Measurements from ENCODE around the gene ZC3H18. TPM values are rescaled to one million over a fixed set of nuclear protein-coding genes. Genes with fewer than 3 reads are reported as not detected.

The ZC3H18 gene
- total RNA-seq, 6 experiments from 2014 or later, result 37.9 to 49.3 (median 42.8) TPM

DNA sequence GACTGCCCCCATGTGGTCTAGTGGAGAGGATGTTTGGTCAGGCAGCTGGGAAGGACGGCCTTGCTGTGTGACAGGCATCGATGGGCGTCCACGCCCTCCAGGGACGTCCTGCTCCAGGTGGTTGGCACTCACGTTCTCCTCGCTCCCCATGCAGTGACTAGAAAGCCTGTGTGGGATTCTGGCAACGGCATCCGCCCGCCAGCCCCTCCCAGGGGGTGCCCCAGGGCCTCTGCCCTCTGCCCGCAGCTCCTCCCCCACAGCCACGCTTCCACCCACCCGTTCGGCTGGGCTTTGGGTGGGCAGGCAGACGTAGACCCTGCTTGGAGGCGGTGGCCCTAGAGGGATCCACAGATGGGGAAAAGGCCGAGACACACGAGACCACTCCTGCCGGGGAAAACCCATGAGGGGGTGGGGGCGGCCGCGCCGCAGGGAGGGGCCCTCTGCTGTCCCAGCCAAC, 63.5 kb downstream of the ZC3H18 start:
- Mint-ChIP-seq H3K4me1 (ENCODE audit: low read depth) (peaks cover 17% of the 10 kb centered on the region), H3K9me3 (no peaks in the 10 kb centered on the region), H3K27ac (no peak overlapping the region), H3K4me3 (no peak overlapping the region), H3K36me3 (ENCODE audit: low read depth) (no peaks in the 10 kb centered on the region), H3K27me3 (ENCODE audit: insufficient read depth) (peaks cover 6% of the 10 kb centered on the region)
- TF ChIP-seq, protein P1, sequence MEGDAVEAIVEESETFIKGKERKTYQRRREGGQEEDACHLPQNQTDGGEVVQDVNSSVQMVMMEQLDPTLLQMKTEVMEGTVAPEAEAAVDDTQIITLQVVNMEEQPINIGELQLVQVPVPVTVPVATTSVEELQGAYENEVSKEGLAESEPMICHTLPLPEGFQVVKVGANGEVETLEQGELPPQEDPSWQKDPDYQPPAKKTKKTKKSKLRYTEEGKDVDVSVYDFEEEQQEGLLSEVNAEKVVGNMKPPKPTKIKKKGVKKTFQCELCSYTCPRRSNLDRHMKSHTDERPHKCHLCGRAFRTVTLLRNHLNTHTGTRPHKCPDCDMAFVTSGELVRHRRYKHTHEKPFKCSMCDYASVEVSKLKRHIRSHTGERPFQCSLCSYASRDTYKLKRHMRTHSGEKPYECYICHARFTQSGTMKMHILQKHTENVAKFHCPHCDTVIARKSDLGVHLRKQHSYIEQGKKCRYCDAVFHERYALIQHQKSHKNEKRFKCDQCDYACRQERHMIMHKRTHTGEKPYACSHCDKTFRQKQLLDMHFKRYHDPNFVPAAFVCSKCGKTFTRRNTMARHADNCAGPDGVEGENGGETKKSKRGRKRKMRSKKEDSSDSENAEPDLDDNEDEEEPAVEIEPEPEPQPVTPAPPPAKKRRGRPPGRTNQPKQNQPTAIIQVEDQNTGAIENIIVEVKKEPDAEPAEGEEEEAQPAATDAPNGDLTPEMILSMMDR (IDR thresholded peaks at IDR 0.05), result no peak
- no peak for DNase-seq

DNA sequence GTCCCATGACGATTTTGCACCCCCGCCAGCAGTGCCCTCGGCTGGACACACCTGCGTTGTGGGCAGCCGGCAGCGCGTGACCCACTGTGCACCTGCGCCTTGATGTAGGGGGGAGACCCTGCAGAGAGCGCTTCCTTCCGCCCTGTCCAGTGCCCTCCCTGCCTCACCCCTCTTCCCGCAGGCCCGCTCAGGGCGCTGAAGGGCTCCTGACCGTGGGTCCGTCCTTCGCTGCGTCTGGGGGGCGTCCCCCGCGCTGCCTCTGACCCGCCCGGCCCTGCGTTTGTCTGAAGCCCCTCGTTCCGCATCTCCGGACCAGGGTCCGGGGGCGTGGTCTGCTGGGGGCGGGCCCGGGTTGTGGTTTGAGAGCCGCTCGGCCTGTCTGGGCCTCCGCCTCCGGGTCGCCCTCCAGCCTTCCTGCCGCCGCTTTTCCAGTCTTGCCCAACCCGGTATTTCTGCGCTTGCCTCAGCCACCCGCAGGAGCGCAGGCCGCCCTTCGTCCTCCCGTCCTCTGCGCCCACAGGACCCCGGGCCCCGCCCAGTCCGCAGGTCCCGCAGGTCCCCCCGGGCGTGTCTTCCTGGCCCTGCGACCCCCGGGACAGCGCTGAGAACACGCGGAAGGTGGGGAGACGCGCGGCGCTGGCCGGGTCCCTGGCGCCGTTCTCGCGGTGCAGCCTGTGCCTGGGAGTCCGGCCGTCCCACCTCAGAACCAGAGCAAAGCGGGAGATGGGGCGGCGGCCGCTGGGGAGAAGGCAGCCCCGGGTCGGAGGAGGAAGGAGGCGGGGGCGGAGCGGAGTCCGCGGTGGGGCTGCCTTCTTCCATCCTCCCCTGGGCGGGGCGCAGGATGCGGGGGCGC, 64.2 kb downstream of the ZC3H18 start:
- H3K27me3 Mint-ChIP-seq (ENCODE audit: insufficient read depth), result peaks cover 8% of the 10 kb centered on the region
- no peak for DNase-seq
- H3K27ac Mint-ChIP-seq, result no peak overlapping the region
- peaks cover 17% of the 10 kb centered on the region for H3K4me1 Mint-ChIP-seq (ENCODE audit: low read depth)
- TF ChIP-seq, protein P1 (IDR thresholded peaks at IDR 0.05), result no peak
- no peaks in the 10 kb centered on the region for H3K9me3 Mint-ChIP-seq
- H3K36me3 Mint-ChIP-seq (ENCODE audit: low read depth), result no peaks in the 10 kb centered on the region
- peak overlapping the region; percentile 47; the same call in 1 of the 2 replicates for H3K4me3 Mint-ChIP-seq

DNA sequence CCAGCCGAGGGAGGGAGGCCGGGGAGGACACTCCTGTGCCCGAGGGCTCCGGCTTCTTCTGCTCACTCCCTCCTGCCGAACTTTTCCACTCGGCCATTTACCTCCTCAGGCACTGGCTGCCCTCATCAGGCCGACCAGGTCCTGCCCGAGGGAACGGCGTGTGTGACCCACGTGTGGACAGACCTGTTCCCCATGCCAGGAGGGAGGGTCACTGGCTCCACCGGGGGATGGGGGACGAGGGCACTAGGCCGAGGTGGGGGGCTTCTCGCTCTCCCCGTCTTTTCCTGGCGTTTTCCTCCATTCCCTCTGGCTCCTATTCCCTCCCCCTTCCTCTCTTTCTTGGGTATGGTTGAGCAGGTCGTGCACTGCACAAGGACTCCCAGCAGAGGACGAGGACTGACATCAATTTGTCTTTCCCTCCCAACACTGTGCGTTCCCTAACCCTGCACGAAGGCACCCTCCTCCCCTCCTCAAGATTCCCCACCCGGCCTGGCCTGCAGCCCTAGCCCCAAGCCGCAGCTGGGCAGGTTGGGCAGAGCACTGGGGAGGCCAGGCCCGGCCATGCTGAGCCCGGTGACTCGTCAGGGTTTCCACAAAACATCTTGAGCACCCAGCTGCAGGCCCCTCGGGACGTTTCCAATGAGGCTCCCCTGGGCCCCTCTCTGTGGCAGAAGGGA, 64.9 kb downstream of the ZC3H18 start:
- Mint-ChIP-seq H3K4me1 (ENCODE audit: low read depth) (peaks cover 17% of the 10 kb centered on the region), H3K27ac (peak overlapping the region; percentile 13; the same call in 1 of the 2 replicates), H3K27me3 (ENCODE audit: insufficient read depth) (peaks cover 11% of the 10 kb centered on the region), H3K36me3 (ENCODE audit: low read depth) (no peaks in the 10 kb centered on the region), H3K4me3 (peak overlapping the region; percentile 64), H3K9me3 (no peaks in the 10 kb centered on the region)
- TF ChIP-seq, protein P1 (IDR thresholded peaks at IDR 0.05), result no peak
- peak; percentile 18 for DNase-seq

DNA sequence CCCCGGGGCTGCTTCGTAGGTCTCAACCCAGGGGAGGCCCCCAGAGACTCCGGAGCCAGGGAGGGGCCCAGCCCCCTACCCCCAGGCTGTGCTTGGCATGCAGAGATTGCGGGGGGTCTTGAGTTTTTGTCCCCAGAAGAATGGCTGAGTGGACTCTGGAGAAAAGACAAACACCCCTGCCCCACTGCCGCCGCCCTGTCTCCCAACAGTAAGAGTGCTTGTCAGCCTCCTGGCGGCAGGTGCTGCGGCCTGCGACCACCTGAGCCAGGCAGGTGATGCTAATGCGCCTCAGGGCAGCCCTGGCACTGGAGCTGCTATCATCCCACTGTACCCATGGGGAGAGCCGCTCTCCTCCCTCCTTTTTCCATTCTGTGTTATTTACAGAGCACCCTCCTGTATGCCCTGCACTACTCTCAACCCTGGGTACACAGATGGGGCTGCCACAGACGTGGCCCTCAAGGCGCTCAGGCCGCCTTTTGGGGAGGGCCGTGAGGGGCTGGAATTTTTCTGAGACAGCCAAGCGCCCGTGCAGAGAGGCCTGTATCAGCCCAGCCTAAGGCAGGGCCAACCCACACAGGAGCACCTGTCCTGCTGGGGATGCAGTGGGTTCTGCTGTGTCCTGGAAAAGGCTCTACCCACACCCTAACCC, 65.6 kb downstream of the ZC3H18 start:
- peaks cover 17% of the 10 kb centered on the region for H3K4me1 Mint-ChIP-seq (ENCODE audit: low read depth)
- no peak overlapping the region for H3K27ac Mint-ChIP-seq
- DNase-seq, result no peak
- H3K9me3 Mint-ChIP-seq, result no peaks in the 10 kb centered on the region
- H3K36me3 Mint-ChIP-seq (ENCODE audit: low read depth), result no peaks in the 10 kb centered on the region
- H3K4me3 Mint-ChIP-seq, result no peak overlapping the region
- peaks cover 17% of the 10 kb centered on the region for H3K27me3 Mint-ChIP-seq (ENCODE audit: insufficient read depth)
- TF ChIP-seq, protein P1 (IDR thresholded peaks at IDR 0.05), result no peak

DNA sequence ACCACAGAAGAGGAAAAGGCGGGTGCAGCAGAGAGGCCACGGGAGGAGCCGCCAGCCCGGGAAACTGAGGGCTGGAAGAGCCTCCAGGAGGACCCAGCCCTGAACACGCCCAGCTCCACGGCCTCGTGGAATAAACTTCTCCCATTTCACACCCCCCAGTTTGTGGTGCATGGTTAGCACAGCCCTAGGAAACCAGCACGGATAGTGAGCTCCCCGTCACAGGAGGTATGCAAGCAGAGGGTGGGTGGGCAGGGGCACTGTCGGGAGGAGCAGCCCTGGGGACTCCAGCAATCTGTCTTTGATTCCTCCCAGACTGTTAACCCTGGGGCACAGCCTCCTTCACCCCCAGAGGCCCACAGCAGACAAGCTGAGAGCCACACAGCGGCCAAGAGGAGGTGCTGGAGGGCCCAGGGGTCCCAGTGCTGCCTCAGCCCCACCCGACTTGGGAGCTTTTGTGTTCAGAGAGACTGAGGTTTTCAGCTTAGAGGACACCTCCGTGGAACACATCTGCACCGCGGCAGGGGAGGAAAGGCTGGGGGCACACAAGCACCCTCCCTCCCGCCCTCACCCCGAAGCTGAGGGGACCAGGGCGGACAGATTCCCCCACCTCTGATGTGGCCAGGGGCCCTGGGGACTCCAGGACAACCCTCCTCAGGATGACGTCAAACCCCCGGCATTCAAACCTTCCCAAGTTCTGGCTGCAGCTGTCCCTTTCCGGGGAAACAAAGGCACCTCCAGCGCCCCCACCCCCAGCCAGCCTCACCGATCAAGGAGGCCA, 66.5 kb downstream of the ZC3H18 start:
- DNase-seq, result no peak
- TF ChIP-seq, protein P1 (IDR thresholded peaks at IDR 0.05), result no peak
- Mint-ChIP-seq H3K27me3 (ENCODE audit: insufficient read depth) (peaks cover 17% of the 10 kb centered on the region), H3K4me1 (ENCODE audit: low read depth) (peaks cover 17% of the 10 kb centered on the region), H3K4me3 (no peak overlapping the region), H3K36me3 (ENCODE audit: low read depth) (no peaks in the 10 kb centered on the region), H3K9me3 (no peaks in the 10 kb centered on the region), H3K27ac (no peak overlapping the region)
